IMR-90 (cell line): Measurements from ENCODE around the gene ZNF618. TPM values are rescaled to one million over a fixed set of nuclear protein-coding genes. Genes with fewer than 3 reads are reported as not detected.

Source experiments
- ATAC-seq: fragments of 200-7000 bp; cut with Tn5 transposase; 2 replicates; pipeline ENCODE4 v1.9.1; 2020; ENCODE audit warnings: low read depth, mild to moderate bottlenecking, moderate library complexity
- BruUV-seq: library from RNA; stranded (reverse); fragments of 400-500 nt; replicated peaks from 2 replicates; lab custom pipeline; 2021; lab: Mats Ljungman, UMichigan
- CTCF ChIA-PET: fragments of 300-600 bp; formaldehyde crosslinking; extraction: SDS; loops from one replicate; lab custom pipeline; 2021; ENCODE audit warnings: antibody characterized with exemption; lab: Yijun Ruan, JAX
- POLR2A ChIA-PET: fragments of 300-600 bp; sonication (Branson Sonifier 250); formaldehyde crosslinking; loops from one replicate; lab custom pipeline; 2022; ENCODE audit warnings: antibody characterized with exemption; ENCODE audit not compliant: unreplicated experiment; lab: Charles Lee
- DNase-seq: peaks from one replicate; pipeline ENCODE4 v3.0.0; 2013
- H2AFZ ChIP-seq: replicated peaks from 2 replicates; pipeline ENCODE3; 2013; ENCODE audit warnings: low read length, mild to moderate bottlenecking; ENCODE audit not compliant: poor library complexity
- H2AK5ac ChIP-seq: 2 replicates; pipeline ENCODE4 v1.6.1; 2013; ENCODE audit warnings: low read depth, low read length, inconsistent platforms
- H2AK9ac ChIP-seq: replicated peaks from 2 replicates; pipeline ENCODE3; 2013; ENCODE audit warnings: mild to moderate bottlenecking, low read depth, low read length, moderate library complexity; ENCODE audit not compliant: poor library complexity
- H2BK120ac ChIP-seq: 2 replicates; pipeline ENCODE4 v1.6.1; 2013; ENCODE audit warnings: low read depth, low read length, inconsistent platforms
- H2BK15ac ChIP-seq: 3 replicates; pipeline ENCODE4 v1.6.1; 2013; ENCODE audit warnings: low read depth, low read length, inconsistent platforms
- H2BK20ac ChIP-seq: 2 replicates; pipeline ENCODE4 v1.6.1; 2013; ENCODE audit warnings: low read depth, mild to moderate bottlenecking, inconsistent platforms, low read length, moderate library complexity
- H2BK5ac ChIP-seq: 2 replicates; pipeline ENCODE4 v1.6.1; 2013; ENCODE audit warnings: mild to moderate bottlenecking, low read depth, low read length, inconsistent platforms; ENCODE audit not compliant: poor library complexity, severe bottlenecking
- H3K14ac ChIP-seq: replicated peaks from 2 replicates; pipeline ENCODE4 v1.6.1; 2013; ENCODE audit warnings: low read depth, low read length, inconsistent platforms
- H3K18ac ChIP-seq: 2 replicates; pipeline ENCODE4 v1.6.1; 2013; ENCODE audit warnings: low read depth, low read length, control low read depth
- H3K23ac ChIP-seq: 2 replicates; pipeline ENCODE4 v1.6.1; 2013; ENCODE audit warnings: low read depth, low read length, inconsistent platforms
- H3K27ac ChIP-seq: 2 replicates; pipeline ENCODE4 v1.5.1; 2013; ENCODE audit warnings: mild to moderate bottlenecking, control low read depth, low read length; ENCODE audit not compliant: insufficient read depth
- H3K27me3 ChIP-seq: 2 replicates; pipeline ENCODE4 v1.6.1; 2013; ENCODE audit warnings: low read length; ENCODE audit not compliant: control insufficient read depth, insufficient read depth
- H3K36me3 ChIP-seq: 2 replicates; pipeline ENCODE4 v1.6.1; 2013; ENCODE audit warnings: low read length, mixed read lengths; ENCODE audit not compliant: control insufficient read depth, insufficient read depth
- H3K4ac ChIP-seq: 2 replicates; pipeline ENCODE4 v1.6.1; 2013; ENCODE audit warnings: low read depth, low read length, inconsistent platforms
- H3K4me1 ChIP-seq: 2 replicates; pipeline ENCODE4 v1.6.1; 2013; ENCODE audit warnings: low read length, mixed read lengths; ENCODE audit not compliant: control insufficient read depth, insufficient read depth
- H3K4me2 ChIP-seq: 2 replicates; pipeline ENCODE4 v1.6.1; 2013; ENCODE audit warnings: low read depth, mild to moderate bottlenecking, control low read depth, low read length, moderate library complexity
- H3K4me3 ChIP-seq: 2 replicates; pipeline ENCODE4 v1.5.1; 2013; ENCODE audit warnings: low read depth, mild to moderate bottlenecking, control low read depth, low read length, moderate library complexity; ENCODE audit not compliant: insufficient read depth
- H3K56ac ChIP-seq: 2 replicates; pipeline ENCODE4 v1.6.1; 2013; ENCODE audit warnings: low read length, inconsistent platforms; ENCODE audit not compliant: insufficient read depth; ENCODE audit errors: extremely low read depth
- H3K79me1 ChIP-seq, 2 experiments: 2 replicates each; pipeline ENCODE4 v1.6.1; 2013; ENCODE audit warnings: low read length in 2 of 2, inconsistent platforms in 1 of 2, low read depth in 1 of 2
- H3K9ac ChIP-seq: 2 replicates; pipeline ENCODE4 v1.6.1; 2013; ENCODE audit warnings: low read depth, low read length, control low read depth
- H3K9me1 ChIP-seq: 2 replicates; pipeline ENCODE4 v1.6.1; 2013; ENCODE audit warnings: low read length, inconsistent platforms; ENCODE audit not compliant: insufficient read depth
- H3K9me3 ChIP-seq: 2 replicates; pipeline ENCODE4 v1.6.1; 2013; ENCODE audit warnings: low read length; ENCODE audit not compliant: control insufficient read depth, insufficient read depth
- H4K20me1 ChIP-seq: 2 replicates; pipeline ENCODE4 v1.6.1; 2013; ENCODE audit warnings: low read length, inconsistent platforms; ENCODE audit not compliant: insufficient read depth
- H4K5ac ChIP-seq: 2 replicates; pipeline ENCODE4 v1.6.1; 2013; ENCODE audit warnings: mild to moderate bottlenecking, low read depth, low read length, control low read depth
- H4K8ac ChIP-seq, 2 experiments: 2 replicates each; pipeline ENCODE4 v1.6.1; 2013; ENCODE audit warnings: low read depth in 2 of 2, low read length in 2 of 2, control low read depth in 1 of 2, inconsistent platforms in 1 of 2
- H4K91ac ChIP-seq: 2 replicates; pipeline ENCODE4 v1.6.1; 2013; ENCODE audit warnings: low read depth, low read length, inconsistent platforms; ENCODE audit not compliant: insufficient read depth
- BHLHE40 ChIP-seq: fragments of 150-350 bp; IDR thresholded peaks from 2 replicates; pipeline ENCODE4 v1.6.1; 2016; ENCODE audit warnings: mild to moderate bottlenecking, low read depth, low read length
- CEBPB ChIP-seq: IDR thresholded peaks from 2 replicates; pipeline ENCODE4 v1.6.1; 2012; ENCODE audit warnings: low read depth, low read length, improper control_type of control experiment
- FOS ChIP-seq: fragments of 150-350 bp; IDR thresholded peaks from 2 replicates; pipeline ENCODE4 v1.6.1; 2016; ENCODE audit warnings: low read depth, low read length
- MAFK ChIP-seq: IDR thresholded peaks from 2 replicates; pipeline ENCODE4 v1.6.1; 2012; ENCODE audit warnings: low read depth, low read length, improper control_type of control experiment
- MAZ ChIP-seq: IDR thresholded peaks from 2 replicates; pipeline ENCODE4 v1.6.1; 2012; ENCODE audit warnings: low read depth, mild to moderate bottlenecking, low read length, improper control_type of control experiment, moderate library complexity, borderline replicate concordance
- MXI1 ChIP-seq: IDR thresholded peaks from 2 replicates; pipeline ENCODE4 v1.6.1; 2012; ENCODE audit warnings: low read depth, mild to moderate bottlenecking, low read length, moderate library complexity, borderline replicate concordance
- NFE2L2 ChIP-seq: fragments of 150-350 bp; IDR thresholded peaks from 2 replicates; pipeline ENCODE4 v1.6.1; 2016; ENCODE audit warnings: low read depth, mild to moderate bottlenecking, low read length
- POLR2A ChIP-seq: IDR thresholded peaks from 2 replicates; pipeline ENCODE4 v1.6.1; 2012; ENCODE audit warnings: mild to moderate bottlenecking, low read depth, low read length
- RFX5 ChIP-seq: IDR thresholded peaks from 2 replicates; pipeline ENCODE4 v1.8.0; 2012; ENCODE audit warnings: low read depth, mild to moderate bottlenecking, low read length, moderate library complexity
- SMC3 ChIP-seq: fragments of 150-350 bp; IDR thresholded peaks from 2 replicates; pipeline ENCODE4 v1.6.1; 2016; ENCODE audit warnings: low read depth, mild to moderate bottlenecking, antibody characterized with exemption, low read length, moderate library complexity
- WGBS, 2 experiments: methylation state at CpG; one replicate each; pipeline versions ENCODE4 v1.1.5 to v1.1.7; 2013; ENCODE audit warnings: missing lambda C conversion rate in 2 of 2; ENCODE audit not compliant: insufficient read length in 1 of 2; ENCODE audit errors: extremely low coverage in 2 of 2; 5-methylcytosine and 5-hydroxymethylcytosine counted together
- dilution Hi-C: fragments of 300-500 bp; cut with HindIII; formaldehyde crosslinking; loops from one replicate; pipeline ENCODE4 v1.14.3; 2018; ENCODE audit warnings: low sequenced_read_pairs; ENCODE audit not compliant: unreplicated experiment
- in situ Hi-C: fragments of 300-500 bp; cut with MboI; formaldehyde crosslinking; loops from 3 replicates; pipeline ENCODE4 v1.14.3; 2019; ENCODE audit warnings: low sequenced_read_pairs, inconsistent platforms, mixed read lengths
- intact Hi-C: fragments of 100-400 bp; cut with micrococcal nuclease; formaldehyde crosslinking; loops from 2 replicates; pipeline ENCODE4 v1.10.0; 2022
- polyA plus RNA-seq, 3 experiments: library from polyadenylated mRNA; depleted of rRNA; stranded (reverse); fragments of >200 nt; gene quantifications; 2 replicates each; pipeline ENCODE4 v1.2.3, GENCODE V29; 2012; ENCODE audit warnings: low replicate concordance in 1 of 3
- total RNA-seq: library from RNA; depleted of rRNA; stranded (reverse); fragments of >200 nt; gene quantifications from 2 replicates; pipeline ENCODE4 v1.2.3, GENCODE V29; 2012
- TF ChIP-seq, protein P1 (sequence below): fragments of 150-350 bp; IDR thresholded peaks from 2 replicates; pipeline ENCODE4 v1.6.1; 2016; ENCODE audit warnings: low read depth, mild to moderate bottlenecking, low read length, moderate library complexity, borderline replicate concordance
- TF ChIP-seq, protein P2 (sequence below): conservative IDR thresholded peaks from 2 replicates; pipeline ENCODE4 v1.5.1; 2012; ENCODE audit warnings: mild to moderate bottlenecking, low read depth, low read length, improper control_type of control experiment

ZNF618 gene
- total and polyA plus RNA-seq, 2 of the 4 experiments (the other 2 are of a cell fraction), result 8.2 to 9.4 TPM

- H2BK5ac ChIP-seq, result no peak within 1 kb of the TSS
- BruUV-seq, result no TSS peak
- H3K36me3 ChIP-seq, result no peaks in the 10 kb centered on the region
- H2BK120ac ChIP-seq, result no peak within 1 kb of the TSS
- TF ChIP-seq NFE2L2 (no peak), RFX5 (no peak), MAZ (no peak), MXI1 (no peak), FOS (no peak), POLR2A (no peak), CEBPB (no peak), MAFK (no peak), BHLHE40 (no peak), SMC3 (no peak)
- TF ChIP-seq, protein P1, sequence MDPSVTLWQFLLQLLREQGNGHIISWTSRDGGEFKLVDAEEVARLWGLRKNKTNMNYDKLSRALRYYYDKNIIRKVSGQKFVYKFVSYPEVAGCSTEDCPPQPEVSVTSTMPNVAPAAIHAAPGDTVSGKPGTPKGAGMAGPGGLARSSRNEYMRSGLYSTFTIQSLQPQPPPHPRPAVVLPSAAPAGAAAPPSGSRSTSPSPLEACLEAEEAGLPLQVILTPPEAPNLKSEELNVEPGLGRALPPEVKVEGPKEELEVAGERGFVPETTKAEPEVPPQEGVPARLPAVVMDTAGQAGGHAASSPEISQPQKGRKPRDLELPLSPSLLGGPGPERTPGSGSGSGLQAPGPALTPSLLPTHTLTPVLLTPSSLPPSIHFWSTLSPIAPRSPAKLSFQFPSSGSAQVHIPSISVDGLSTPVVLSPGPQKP, result no peak
- TF ChIP-seq, protein P2, sequence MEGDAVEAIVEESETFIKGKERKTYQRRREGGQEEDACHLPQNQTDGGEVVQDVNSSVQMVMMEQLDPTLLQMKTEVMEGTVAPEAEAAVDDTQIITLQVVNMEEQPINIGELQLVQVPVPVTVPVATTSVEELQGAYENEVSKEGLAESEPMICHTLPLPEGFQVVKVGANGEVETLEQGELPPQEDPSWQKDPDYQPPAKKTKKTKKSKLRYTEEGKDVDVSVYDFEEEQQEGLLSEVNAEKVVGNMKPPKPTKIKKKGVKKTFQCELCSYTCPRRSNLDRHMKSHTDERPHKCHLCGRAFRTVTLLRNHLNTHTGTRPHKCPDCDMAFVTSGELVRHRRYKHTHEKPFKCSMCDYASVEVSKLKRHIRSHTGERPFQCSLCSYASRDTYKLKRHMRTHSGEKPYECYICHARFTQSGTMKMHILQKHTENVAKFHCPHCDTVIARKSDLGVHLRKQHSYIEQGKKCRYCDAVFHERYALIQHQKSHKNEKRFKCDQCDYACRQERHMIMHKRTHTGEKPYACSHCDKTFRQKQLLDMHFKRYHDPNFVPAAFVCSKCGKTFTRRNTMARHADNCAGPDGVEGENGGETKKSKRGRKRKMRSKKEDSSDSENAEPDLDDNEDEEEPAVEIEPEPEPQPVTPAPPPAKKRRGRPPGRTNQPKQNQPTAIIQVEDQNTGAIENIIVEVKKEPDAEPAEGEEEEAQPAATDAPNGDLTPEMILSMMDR, result no peak
- H2BK15ac ChIP-seq, result no peak within 1 kb of the TSS
- peak within 1 kb of the TSS; percentile 73 for H2AFZ ChIP-seq
- no peak within 1 kb of the TSS for H3K9ac ChIP-seq
- no peak within 1 kb of the TSS for H3K18ac ChIP-seq
- peak within 1 kb of the TSS; percentile 58 for H2AK9ac ChIP-seq
- no peaks in the 10 kb centered on the region for H3K4me1 ChIP-seq
- intact Hi-C loops (no loop called here), in situ Hi-C loops (no loop called here), dilution Hi-C loops (no loop called here)
- no peak within 1 kb of the TSS for H4K8ac ChIP-seq
- H3K27ac ChIP-seq, result no peak within 1 kb of the TSS
- no peaks in the 10 kb centered on the region for H4K20me1 ChIP-seq
- no peak within 1 kb of the TSS for H3K14ac ChIP-seq
- H3K9me1 ChIP-seq, result no peaks in the 10 kb centered on the region
- CTCF ChIA-PET, result interaction anchor here (0.9 to 2.6 kb wide), 4 partner anchors 9 to 200 kb away, joined by 3 to 6 read pairs (median 4); no protein-coding TSS in a partner anchor
- H4K5ac ChIP-seq, result no peak within 1 kb of the TSS
- DNase-seq, result no peak
- H2BK20ac ChIP-seq, result no peak within 1 kb of the TSS
- 32% methylated on average over 8 of the region's 32 CpGs; no CpG with 5 or more reads in 1 of the 2 experiments for WGBS, 2 experiments
- no peak within 1 kb of the TSS for H2AK5ac ChIP-seq
- no peak within 1 kb of the TSS for H3K4ac ChIP-seq
- peak; percentile 28; the same call in 1 of the 2 replicates for ATAC-seq
- no peak within 1 kb of the TSS for H3K56ac ChIP-seq
- H3K27me3 ChIP-seq, result peaks cover 66% of the 10 kb centered on the region
- peak within 1 kb of the TSS; percentile 34 for H3K4me3 ChIP-seq
- no peak within 1 kb of the TSS for H3K23ac ChIP-seq
- H3K79me1 ChIP-seq, result no peaks in the 10 kb centered on the region
- H3K4me2 ChIP-seq, result peak within 1 kb of the TSS; percentile 78; the same call in 1 of the 2 replicates
- H3K9me3 ChIP-seq, result peaks cover 16% of the 10 kb centered on the region
- POLR2A ChIA-PET, result no interaction called here
- H4K91ac ChIP-seq, result no peak within 1 kb of the TSS
Observed at GRCh38 chr9:114098936-114099668, 223.0 kb downstream of the ZNF618 start, which contains the start of gene KIF12. Gene KIF12, minus strand, starts transcription at chr9:114099292. Its CDS starts 16 bp downstream, at chr9:114099276.
